Activated CD4-positive, alpha-beta memory T cell treated with anti-CD3 and anti-CD28 coated beads for 36 hours (primary cell): ENCODE measurements around the gene CAMTA1. TPM values are rescaled to one million over a fixed set of nuclear protein-coding genes. Genes with fewer than 3 reads are reported as not detected.

Experiments used
- CTCF ChIA-PET: fragments of 350-600 bp; sonication (Branson Sonifier 250); formaldehyde crosslinking; loops from one replicate; lab custom pipeline; 2021; ENCODE audit warnings: antibody characterized with exemption, inconsistent platforms; lab: Charles Lee
- POLR2A ChIA-PET: fragments of 350-600 bp; sonication (Branson Sonifier 250); formaldehyde crosslinking; loops from one replicate; lab custom pipeline; 2021; ENCODE audit warnings: antibody characterized with exemption; lab: Charles Lee
- DNase-seq: peaks from one replicate; pipeline ENCODE4 v3.0.0-alpha.2; 2020
- H3K27ac Mint-ChIP-seq: one replicate; pipeline ENCODE4 v1.8.0; 2021; ENCODE audit warnings: mixed read lengths
- H3K27me3 Mint-ChIP-seq: one replicate; pipeline ENCODE4 v1.8.0; 2021; ENCODE audit warnings: mixed read lengths
- H3K36me3 Mint-ChIP-seq: one replicate; pipeline ENCODE4 v1.8.0; 2021; ENCODE audit warnings: mixed read lengths
- H3K4me1 Mint-ChIP-seq: one replicate; pipeline ENCODE4 v1.8.0; 2021; ENCODE audit warnings: low read depth, mixed read lengths
- H3K4me3 Mint-ChIP-seq: one replicate; pipeline ENCODE4 v1.8.0; 2021; ENCODE audit warnings: mild to moderate bottlenecking, mixed read lengths
- H3K9me3 Mint-ChIP-seq: one replicate; pipeline ENCODE4 v1.8.0; 2021; ENCODE audit warnings: mixed read lengths
- intact Hi-C: fragments of 100-400 bp; cut with micrococcal nuclease; formaldehyde crosslinking; loops from one replicate; pipeline ENCODE4 v1.15.1; 2023
- total RNA-seq, 2 experiments: library from RNA; stranded (reverse); gene quantifications; one replicate each; pipeline ENCODE4 v1.2.3, GENCODE V29; 2021

CAMTA1 gene
- total RNA-seq, 2 experiments from 2014 or later, result 64.7 to 68.9 TPM

- intact Hi-C loops, result no loop called here
- Mint-ChIP-seq H3K27ac (no peak overlapping the region), H3K4me1 (peaks cover 27% of the 10 kb centered on the region), H3K9me3 (no peaks in the 10 kb centered on the region), H3K36me3 (no peaks in the 10 kb centered on the region), H3K4me3 (no peak overlapping the region), H3K27me3 (no peaks in the 10 kb centered on the region)
- POLR2A ChIA-PET, result interaction anchor here (0.6 kb wide), 1 partner anchor 323 kb away, joined by 3 read pairs; no protein-coding TSS in a partner anchor
- CTCF ChIA-PET, result interaction anchor here (1.9 kb wide), 1 partner anchor 20 kb away, joined by 7 read pairs; no protein-coding TSS in a partner anchor
- no peak for DNase-seq
Observed at GRCh38 chr1:6870571-6870970, 85.3 kb downstream of the CAMTA1 start.

- Mint-ChIP-seq H3K27me3 (no peaks in the 10 kb centered on the region), H3K9me3 (no peaks in the 10 kb centered on the region), H3K4me1 (peaks cover 22% of the 10 kb centered on the region), H3K36me3 (no peaks in the 10 kb centered on the region), H3K4me3 (no peak overlapping the region), H3K27ac (no peak overlapping the region)
- DNase-seq, result no peak
- ChIA-PET POLR2A (no interaction called here), CTCF (interaction anchor here (1.9 kb wide), 1 partner anchor 19 kb away, joined by 7 read pairs; no protein-coding TSS in a partner anchor)
- intact Hi-C loops, result no loop called here
Observed at GRCh38 chr1:6871300-6871972, 86.2 kb downstream of the CAMTA1 start.

- intact Hi-C loops, result no loop called here
- ChIA-PET POLR2A (no interaction called here), CTCF (interaction anchor here (0.6 to 1.3 kb wide), 2 partner anchors 18 to 37 kb away, joined by 3 read pairs; no protein-coding TSS in a partner anchor)
- Mint-ChIP-seq H3K27me3 (no peaks in the 10 kb centered on the region), H3K4me3 (no peak overlapping the region), H3K36me3 (peaks cover 7% of the 10 kb centered on the region), H3K27ac (no peak overlapping the region), H3K9me3 (no peaks in the 10 kb centered on the region), H3K4me1 (peaks cover 20% of the 10 kb centered on the region)
- DNase-seq, result no peak
Observed at GRCh38 chr1:6872573-6873261, 87.5 kb downstream of the CAMTA1 start.

GRCh38 chr1:6873298-6874015 lies 88.2 kb downstream of the CAMTA1 start:
- H3K27me3 Mint-ChIP-seq, result no peaks in the 10 kb centered on the region
- no peak overlapping the region for H3K4me3 Mint-ChIP-seq
- ChIA-PET CTCF (interaction anchor here (1.3 kb wide), 1 partner anchor 17 kb away, joined by 3 read pairs; no protein-coding TSS in a partner anchor), POLR2A (no interaction called here)
- H3K4me1 Mint-ChIP-seq, result peaks cover 18% of the 10 kb centered on the region
- H3K36me3 Mint-ChIP-seq, result peaks cover 7% of the 10 kb centered on the region
- H3K27ac Mint-ChIP-seq, result no peak overlapping the region
- H3K9me3 Mint-ChIP-seq, result no peaks in the 10 kb centered on the region
- no peak for DNase-seq
- intact Hi-C loops, result no loop called here

- Mint-ChIP-seq H3K27ac (no peak overlapping the region), H3K4me3 (no peak overlapping the region), H3K9me3 (no peaks in the 10 kb centered on the region), H3K4me1 (peaks cover 12% of the 10 kb centered on the region), H3K27me3 (no peaks in the 10 kb centered on the region), H3K36me3 (peaks cover 7% of the 10 kb centered on the region)
- intact Hi-C loops, result no loop called here
- ChIA-PET CTCF (no interaction called here), POLR2A (no interaction called here)
- DNase-seq, result no peak
Observed at GRCh38 chr1:6874298-6874697, 89.0 kb downstream of the CAMTA1 start.

GRCh38 chr1:6880951-6881690 lies 95.9 kb downstream of the CAMTA1 start:
- Mint-ChIP-seq H3K27me3 (no peaks in the 10 kb centered on the region), H3K27ac (no peak overlapping the region), H3K9me3 (no peaks in the 10 kb centered on the region), H3K4me1 (peaks cover 8% of the 10 kb centered on the region), H3K36me3 (peaks cover 7% of the 10 kb centered on the region), H3K4me3 (no peak overlapping the region)
- no peak for DNase-seq
- ChIA-PET CTCF (interaction anchor here (0.9 to 1.2 kb wide), 3 partner anchors 9 to 162 kb away, joined by 3 to 5 read pairs (median 4); no protein-coding TSS in a partner anchor), POLR2A (no interaction called here)
- intact Hi-C loops, result no loop called here

GRCh38 chr1:6882414-6882813 lies 97.2 kb downstream of the CAMTA1 start:
- no peak for DNase-seq
- CTCF ChIA-PET, result interaction anchor here (1.2 kb wide), 1 partner anchor 163 kb away, joined by 4 read pairs; no protein-coding TSS in a partner anchor
- Mint-ChIP-seq H3K9me3 (no peaks in the 10 kb centered on the region), H3K4me1 (peaks cover 8% of the 10 kb centered on the region), H3K36me3 (peaks cover 1% of the 10 kb centered on the region), H3K27ac (no peak overlapping the region), H3K27me3 (no peaks in the 10 kb centered on the region), H3K4me3 (no peak overlapping the region)
- intact Hi-C loops, result no loop called here
- POLR2A ChIA-PET, result no interaction called here

GRCh38 chr1:6884652-6885153 lies 99.4 kb downstream of the CAMTA1 start:
- H3K27me3 Mint-ChIP-seq, result no peaks in the 10 kb centered on the region
- no peaks in the 10 kb centered on the region for H3K36me3 Mint-ChIP-seq
- no peak overlapping the region for H3K4me3 Mint-ChIP-seq
- no peak overlapping the region for H3K27ac Mint-ChIP-seq
- H3K4me1 Mint-ChIP-seq, result peaks cover 8% of the 10 kb centered on the region
- intact Hi-C loops, result loop anchor here (5.0 kb wide), 1 partner anchor 92 kb away; no protein-coding TSS in a partner anchor
- ChIA-PET POLR2A (no interaction called here), CTCF (interaction anchor here (0.6 to 2.3 kb wide), 2 partner anchors 165 to 331 kb away, joined by 5 to 7 read pairs; no protein-coding TSS in a partner anchor)
- no peak for DNase-seq
- no peaks in the 10 kb centered on the region for H3K9me3 Mint-ChIP-seq

- no peak overlapping the region for H3K27ac Mint-ChIP-seq
- intact Hi-C loops, result loop anchor here (5.0 kb wide), 1 partner anchor 93 kb away; no protein-coding TSS in a partner anchor
- no peaks in the 10 kb centered on the region for H3K36me3 Mint-ChIP-seq
- H3K27me3 Mint-ChIP-seq, result no peaks in the 10 kb centered on the region
- no peaks in the 10 kb centered on the region for H3K9me3 Mint-ChIP-seq
- no peak overlapping the region for H3K4me3 Mint-ChIP-seq
- ChIA-PET CTCF (interaction anchor here (2.3 kb wide), 1 partner anchor 166 kb away, joined by 7 read pairs; no protein-coding TSS in a partner anchor), POLR2A (no interaction called here)
- peaks cover 8% of the 10 kb centered on the region for H3K4me1 Mint-ChIP-seq
- DNase-seq, result no peak
Observed at GRCh38 chr1:6885426-6885825, 100.2 kb downstream of the CAMTA1 start.

- no peak overlapping the region for H3K27ac Mint-ChIP-seq
- CTCF ChIA-PET, result interaction anchor here (2.3 kb wide), 1 partner anchor 167 kb away, joined by 7 read pairs; no protein-coding TSS in a partner anchor
- H3K4me3 Mint-ChIP-seq, result no peak overlapping the region
Observed at GRCh38 chr1:6886523-6886922, 101.3 kb downstream of the CAMTA1 start.

GRCh38 chr1:6888268-6888667 lies 103.0 kb downstream of the CAMTA1 start:
- ChIA-PET CTCF (interaction anchor here (0.8 to 8.1 kb wide), 4 partner anchors 64 to 169 kb away, joined by 3 to 64 read pairs (median 12); no protein-coding TSS in a partner anchor), POLR2A (no interaction called here)
- no peak overlapping the region for H3K27ac Mint-ChIP-seq
- no peaks in the 10 kb centered on the region for H3K27me3 Mint-ChIP-seq
- no peak for DNase-seq
- no peaks in the 10 kb centered on the region for H3K9me3 Mint-ChIP-seq
- peaks cover 8% of the 10 kb centered on the region for H3K4me1 Mint-ChIP-seq
- intact Hi-C loops, result loop anchor here (5.0 kb wide), 1 partner anchor 96 kb away; no protein-coding TSS in a partner anchor
- H3K36me3 Mint-ChIP-seq, result no peaks in the 10 kb centered on the region
- no peak overlapping the region for H3K4me3 Mint-ChIP-seq

More at GRCh38 chr1:6886523-6886922, 101.3 kb downstream of the CAMTA1 start:
- no peak for DNase-seq
- intact Hi-C loops, result loop anchor here (5.0 kb wide), 1 partner anchor 94 kb away; no protein-coding TSS in a partner anchor
- H3K27me3 Mint-ChIP-seq, result no peaks in the 10 kb centered on the region
- no peaks in the 10 kb centered on the region for H3K36me3 Mint-ChIP-seq
- no peaks in the 10 kb centered on the region for H3K9me3 Mint-ChIP-seq
- POLR2A ChIA-PET, result no interaction called here
- H3K4me1 Mint-ChIP-seq, result peaks cover 8% of the 10 kb centered on the region
